ENCODE results near the gene PFKFB2.

GRCh38 chr1:207030522-207031009 lies 22.5 kb upstream of the PFKFB2 start:
- no peak for TF ChIP-seq CTCF (IDR thresholded peaks at IDR 0.05)
- no peak for TF ChIP-seq SIN3A (IDR thresholded peaks at IDR 0.05; ENCODE audit: borderline replicate concordance, insufficient read depth, low read depth, low read length)
- no peak for TF ChIP-seq POLR2AphosphoS5 (IDR thresholded peaks at IDR 0.05; ENCODE audit: low read depth, low read length)
